Activated naive CD4-positive, alpha-beta T cell (primary cell): ENCODE results near the gene COX10.
"Not testable (repeated sequence)": the region's sequence is repeated elsewhere in the genome, so short reads cannot be mapped to it uniquely, and the experiment has no call there.

Experiments used
- DNase-seq, 4 experiments: peaks; one replicate each; lab custom pipeline; 2025; lab: John Stamatoyannopoulos, UW

The COX10 gene

GRCh38 chr17:14123619-14124278 lies 54.4 kb downstream of the COX10 start:
- DNase-seq, result no peak

- no peak for DNase-seq
These were observed 55.5 kb downstream of the COX10 start for GRCh38 chr17:14124854-14125253.

GRCh38 chr17:14125518-14126137 lies 56.3 kb downstream of the COX10 start:
- no peak for DNase-seq

- no peak for DNase-seq
These were observed 63.8 kb downstream of the COX10 start for GRCh38 chr17:14133104-14133503.

GRCh38 chr17:14134456-14134855 lies 65.2 kb downstream of the COX10 start:
- no peak for DNase-seq

GRCh38 chr17:14135906-14136590 lies 66.7 kb downstream of the COX10 start:
- no peak for DNase-seq

GRCh38 chr17:14138649-14139048 lies 69.3 kb downstream of the COX10 start:
- no peak for DNase-seq

GRCh38 chr17:14143688-14144087 lies 74.4 kb downstream of the COX10 start:
- no peak for DNase-seq

GRCh38 chr17:14144508-14144907 lies 75.2 kb downstream of the COX10 start:
- no peak for DNase-seq

- DNase-seq, result no peak
These were observed 80.4 kb downstream of the COX10 start for GRCh38 chr17:14149751-14150150.

- no peak for DNase-seq
These were observed 81.3 kb downstream of the COX10 start for GRCh38 chr17:14150619-14151018.

GRCh38 chr17:14152721-14153120 lies 83.4 kb downstream of the COX10 start:
- DNase-seq, result no peak

- DNase-seq, result no peak
These were observed 84.1 kb downstream of the COX10 start for GRCh38 chr17:14153374-14153773.

GRCh38 chr17:14156689-14157088 lies 87.4 kb downstream of the COX10 start:
- DNase-seq, result no peak

- no peak for DNase-seq
These were observed 88.5 kb downstream of the COX10 start for GRCh38 chr17:14157822-14158221.

GRCh38 chr17:14158707-14159106 lies 89.4 kb downstream of the COX10 start:
- DNase-seq, result no peak

- no peak for DNase-seq
These were observed 92.1 kb downstream of the COX10 start for GRCh38 chr17:14161419-14161818.

- no peak for DNase-seq
These were observed 96.3 kb downstream of the COX10 start for GRCh38 chr17:14165616-14166015.

GRCh38 chr17:14167831-14168230 lies 98.5 kb downstream of the COX10 start:
- DNase-seq, result not testable (repeated sequence)

GRCh38 chr17:14168582-14168981 lies 99.3 kb downstream of the COX10 start:
- no peak for DNase-seq

- no peak for DNase-seq
These were observed 100.0 kb downstream of the COX10 start for GRCh38 chr17:14169287-14169686.

- DNase-seq, result no peak
These were observed 100.6 kb downstream of the COX10 start for GRCh38 chr17:14169901-14170300.

GRCh38 chr17:14176989-14177388 lies 107.7 kb downstream of the COX10 start:
- DNase-seq, result not testable (repeated sequence)
